Effector memory CD8-positive, alpha-beta T cell (primary cell): ENCODE measurements around the gene BDP1.
"Not testable (repeated sequence)": the region's sequence is repeated elsewhere in the genome, so short reads cannot be mapped to it uniquely, and the experiment has no call there.

ENCODE experiments used
- ATAC-seq: fragments of 150-1000 bp; cut with Tn5 transposase; replicated peaks from 2 replicates; pipeline ENCODE4 v1.10.0; 2021; ENCODE audit warnings: mild to moderate bottlenecking, moderate library complexity
- DNase-seq, 3 experiments: peaks; one replicate each; pipeline ENCODE4 v3.0.0; 2021
- H3K27ac Mint-ChIP-seq, 2 donors: one replicate each; pipeline ENCODE4 v1.8.0; 2022; ENCODE audit warnings: mild to moderate bottlenecking in 2 of 2, mixed read lengths in 2 of 2, moderate library complexity in 2 of 2
- H3K27me3 Mint-ChIP-seq, 2 donors: one replicate each; pipeline ENCODE4 v1.8.0; 2022; ENCODE audit warnings: mixed read lengths in 2 of 2
- H3K36me3 Mint-ChIP-seq: one replicate; pipeline ENCODE4 v1.8.0; 2022; ENCODE audit warnings: mild to moderate bottlenecking, moderate library complexity, mixed read lengths; ENCODE audit not compliant: insufficient read depth
- H3K4me1 Mint-ChIP-seq, 2 donors: one replicate each; pipeline ENCODE4 v1.8.0; 2022; ENCODE audit warnings: low read depth in 2 of 2, mixed read lengths in 2 of 2
- H3K4me3 Mint-ChIP-seq, 2 donors: one replicate each; pipeline ENCODE4 v1.8.0; 2022; ENCODE audit warnings: mild to moderate bottlenecking in 2 of 2, mixed read lengths in 2 of 2, moderate library complexity in 2 of 2
- H3K9me3 Mint-ChIP-seq, 2 donors: one replicate each; pipeline ENCODE4 v1.8.0; 2022; ENCODE audit warnings: mixed read lengths in 2 of 2

Gene BDP1

GRCh38 chr5:71483355-71483754, 27.9 kb downstream of the BDP1 start:
- H3K27me3 Mint-ChIP-seq = no peaks in the 10 kb centered on the region
- no peaks in the 10 kb centered on the region for H3K9me3 Mint-ChIP-seq
- peaks cover 78% of the 10 kb centered on the region for H3K36me3 Mint-ChIP-seq
- peaks cover 9 to 11% of the 10 kb centered on the region in 2 donors for H3K4me1 Mint-ChIP-seq
- no peak overlapping the region for H3K27ac Mint-ChIP-seq
- ATAC-seq = no peak
- DNase-seq = no peak
- no peak overlapping the region for H3K4me3 Mint-ChIP-seq

DNA sequence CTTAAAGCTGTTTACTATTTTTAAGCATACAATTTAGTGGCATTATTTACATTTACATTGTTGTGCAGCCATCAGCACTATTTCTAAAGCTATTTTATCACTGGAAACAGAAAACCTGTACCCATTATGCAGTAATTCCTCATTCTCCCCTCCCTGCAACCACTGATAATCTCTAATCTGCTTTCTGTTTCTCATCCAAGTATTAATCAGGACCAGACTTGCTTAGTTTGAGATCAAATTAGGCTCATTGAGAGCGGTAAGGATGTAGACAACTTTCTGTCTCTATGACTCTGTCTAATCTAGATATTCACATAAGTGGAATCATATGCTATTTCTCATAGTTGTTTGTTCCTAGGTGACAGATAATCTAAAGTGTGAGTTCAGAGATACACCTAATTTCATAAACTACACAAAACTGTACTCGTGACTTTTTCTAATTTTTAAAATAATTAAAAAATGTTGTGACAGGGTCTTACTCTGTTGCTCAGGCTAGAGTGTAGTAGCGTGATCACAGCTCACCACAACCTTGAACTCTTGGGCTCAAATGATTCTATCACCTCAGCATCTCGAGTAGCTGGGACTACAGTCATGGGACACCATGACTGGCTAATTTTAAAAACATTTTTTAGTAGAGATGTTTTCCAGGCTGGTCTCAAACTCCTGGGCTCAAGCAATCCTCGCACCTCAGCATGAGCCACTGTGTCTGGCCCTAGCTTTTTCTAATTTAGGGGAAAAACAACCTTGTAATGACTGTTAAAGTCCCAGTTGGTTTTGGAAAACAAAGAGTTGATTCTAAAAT, 37.6 kb downstream of the BDP1 start:
- Mint-ChIP-seq H3K36me3 (peaks cover 79% of the 10 kb centered on the region), H3K9me3 (no peaks in the 10 kb centered on the region), H3K4me1 (peaks cover 0 to 3% of the 10 kb centered on the region in 2 donors), H3K27ac (peak overlapping the region in 1 of 2 donors; percentile 68), H3K4me3 (no peak overlapping the region), H3K27me3 (no peaks in the 10 kb centered on the region)
- ATAC-seq (no peak), DNase-seq (no peak)

GRCh38 chr5:71494202-71494601, 38.8 kb downstream of the BDP1 start:
- H3K36me3 Mint-ChIP-seq = peaks cover 79% of the 10 kb centered on the region
- not testable (repeated sequence) for H3K4me1 Mint-ChIP-seq, H3K27me3 Mint-ChIP-seq, H3K27ac Mint-ChIP-seq, DNase-seq, ATAC-seq, H3K9me3 Mint-ChIP-seq, H3K4me3 Mint-ChIP-seq

GRCh38 chr5:71498756-71499155, 43.3 kb downstream of the BDP1 start:
- H3K36me3 Mint-ChIP-seq = peaks cover 98% of the 10 kb centered on the region
- not testable (repeated sequence) for H3K9me3 Mint-ChIP-seq

GRCh38 chr5:71503536-71503935, 48.1 kb downstream of the BDP1 start:
- ATAC-seq (no peak), DNase-seq (no peak)
- no peaks in the 10 kb centered on the region for H3K27me3 Mint-ChIP-seq
- H3K4me3 Mint-ChIP-seq = no peak overlapping the region
- no peaks in the 10 kb centered on the region for H3K4me1 Mint-ChIP-seq
- no peak overlapping the region for H3K27ac Mint-ChIP-seq
- H3K36me3 Mint-ChIP-seq = peaks cover 92% of the 10 kb centered on the region
- H3K9me3 Mint-ChIP-seq = no peaks in the 10 kb centered on the region

More at GRCh38 chr5:71498756-71499155, 43.3 kb downstream of the BDP1 start:
- not testable (repeated sequence) for H3K27me3 Mint-ChIP-seq, H3K4me3 Mint-ChIP-seq, DNase-seq, H3K4me1 Mint-ChIP-seq, H3K27ac Mint-ChIP-seq, ATAC-seq

DNA sequence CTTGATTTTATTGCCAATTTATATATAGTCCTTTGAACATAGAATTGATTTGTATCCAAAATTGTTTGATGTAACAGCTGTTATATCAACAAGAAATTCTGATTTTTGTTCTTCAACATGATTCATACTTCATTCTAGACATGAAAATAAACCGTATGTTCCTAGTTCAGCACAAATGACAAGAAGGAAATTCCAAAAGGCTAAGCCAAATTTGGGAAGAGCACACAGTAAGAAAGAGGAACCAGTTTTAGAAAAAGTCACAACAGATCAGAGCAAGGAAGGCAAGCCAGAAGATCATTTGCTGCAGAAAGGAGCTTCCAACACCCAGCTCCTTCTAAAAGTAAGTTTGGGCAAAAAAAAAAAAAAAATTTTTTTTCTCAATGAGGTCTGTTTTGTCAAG, 66.7 kb downstream of the BDP1 start:
- H3K36me3 Mint-ChIP-seq = peaks cover 80% of the 10 kb centered on the region
- no peak overlapping the region for H3K4me3 Mint-ChIP-seq
- DNase-seq (no peak), ATAC-seq (no peak)
- peak overlapping the region in 1 of 2 donors; percentile 1 for H3K27ac Mint-ChIP-seq
- H3K4me1 Mint-ChIP-seq = peaks cover 0 to 3% of the 10 kb centered on the region in 2 donors
- no peaks in the 10 kb centered on the region for H3K9me3 Mint-ChIP-seq
- H3K27me3 Mint-ChIP-seq = no peaks in the 10 kb centered on the region

- not testable (repeated sequence) for H3K9me3 Mint-ChIP-seq, H3K27me3 Mint-ChIP-seq, DNase-seq, ATAC-seq, H3K4me1 Mint-ChIP-seq, H3K4me3 Mint-ChIP-seq
- Mint-ChIP-seq H3K27ac (peak overlapping the region in 1 of 2 donors; percentile 35), H3K36me3 (peaks cover 54% of the 10 kb centered on the region)
Measured at GRCh38 chr5:71525611-71526010, 70.2 kb downstream of the BDP1 start.

DNA sequence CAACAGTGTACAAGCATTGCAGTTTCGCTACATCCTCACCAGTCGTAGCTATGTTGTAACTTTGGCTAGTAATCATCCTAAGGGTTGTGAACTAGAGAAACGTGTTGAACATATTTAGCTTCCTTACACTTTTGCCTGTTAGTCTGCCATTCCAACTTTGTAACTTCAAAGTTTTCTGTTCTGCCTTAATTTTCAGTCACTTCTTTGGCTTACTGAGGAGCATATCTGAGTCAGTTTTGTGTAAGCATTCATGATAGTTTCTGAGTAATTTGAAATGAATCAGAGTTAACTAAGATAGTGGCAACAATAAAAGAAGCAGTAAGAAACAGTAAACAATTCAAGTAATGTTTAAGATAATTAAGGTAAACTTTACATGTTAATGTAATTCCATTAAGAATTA, 72.8 kb downstream of the BDP1 start:
- Mint-ChIP-seq H3K27ac (no peak overlapping the region), H3K36me3 (peaks cover 35% of the 10 kb centered on the region), H3K9me3 (no peaks in the 10 kb centered on the region), H3K4me3 (no peak overlapping the region), H3K27me3 (no peaks in the 10 kb centered on the region), H3K4me1 (peaks cover 2 to 4% of the 10 kb centered on the region in 2 donors)
- ATAC-seq = no peak
- no peak for DNase-seq

DNA sequence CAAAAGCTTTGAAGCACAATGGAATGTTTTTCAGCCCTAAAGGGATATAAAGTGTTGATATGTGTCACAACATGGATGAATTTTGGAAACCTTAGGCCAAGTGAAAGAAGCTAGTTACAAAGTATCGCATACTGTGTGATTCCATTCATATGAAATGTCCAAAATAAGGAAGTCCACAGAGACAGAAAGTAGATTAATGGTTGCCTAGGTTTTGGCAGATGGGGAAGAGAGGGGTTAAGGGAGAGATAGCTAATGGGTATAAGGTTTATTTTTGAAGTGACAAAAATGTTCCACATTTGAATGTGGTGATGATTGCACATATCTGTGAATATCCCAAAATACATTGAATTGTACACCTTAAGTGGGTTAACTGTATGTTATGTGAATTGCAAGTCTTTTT, 74.2 kb downstream of the BDP1 start:
- H3K4me1 Mint-ChIP-seq = peaks cover 4 to 15% of the 10 kb centered on the region in 2 donors
- H3K27ac Mint-ChIP-seq = peak overlapping the region in 1 of 2 donors; percentile 1
- H3K27me3 Mint-ChIP-seq = no peaks in the 10 kb centered on the region
- DNase-seq (no peak), ATAC-seq (no peak)
- peaks cover 26% of the 10 kb centered on the region for H3K36me3 Mint-ChIP-seq
- H3K9me3 Mint-ChIP-seq = no peaks in the 10 kb centered on the region
- H3K4me3 Mint-ChIP-seq = no peak overlapping the region

GRCh38 chr5:71533142-71533541, 77.7 kb downstream of the BDP1 start:
- Mint-ChIP-seq H3K4me3 (no peak overlapping the region), H3K36me3 (peaks cover 32% of the 10 kb centered on the region), H3K27ac (peak overlapping the region; percentile 53 to 83), H3K9me3 (no peaks in the 10 kb centered on the region), H3K27me3 (no peaks in the 10 kb centered on the region), H3K4me1 (peaks cover 2 to 22% of the 10 kb centered on the region in 2 donors)
- ATAC-seq (no peak), DNase-seq (no peak)

GRCh38 chr5:71533615-71534014, 78.2 kb downstream of the BDP1 start:
- Mint-ChIP-seq H3K4me3 (no peak overlapping the region), H3K9me3 (no peaks in the 10 kb centered on the region), H3K27me3 (no peaks in the 10 kb centered on the region), H3K27ac (peak overlapping the region; percentile 53 to 83), H3K36me3 (peaks cover 36% of the 10 kb centered on the region), H3K4me1 (peaks cover 2 to 23% of the 10 kb centered on the region in 2 donors)
- ATAC-seq (peak; percentile 89), DNase-seq (peak; percentile 11 to 20 (median 14))

DNA sequence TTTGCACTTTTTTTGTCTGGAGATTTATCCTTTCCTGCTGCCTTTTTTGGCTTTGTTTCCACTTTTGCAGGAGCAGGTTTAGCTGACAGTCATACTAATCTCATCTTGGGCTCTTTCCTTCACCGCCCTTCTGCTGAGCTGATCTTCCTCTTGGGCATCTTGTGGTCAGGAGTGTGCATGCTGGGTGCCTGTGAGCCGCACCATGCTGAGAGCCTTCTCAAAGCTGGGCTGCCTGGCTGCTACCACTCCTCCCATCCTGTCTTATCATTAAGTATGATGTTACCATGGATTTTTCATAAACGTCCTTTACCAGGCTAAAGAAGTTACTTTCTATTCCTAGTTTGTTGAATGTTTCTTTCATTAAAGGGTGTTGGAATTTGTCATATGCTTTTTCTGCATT, 82.2 kb downstream of the BDP1 start:
- Mint-ChIP-seq H3K4me1 (peaks cover 2 to 23% of the 10 kb centered on the region in 2 donors), H3K27ac (no peak overlapping the region)
- no peak for DNase-seq

DNA sequence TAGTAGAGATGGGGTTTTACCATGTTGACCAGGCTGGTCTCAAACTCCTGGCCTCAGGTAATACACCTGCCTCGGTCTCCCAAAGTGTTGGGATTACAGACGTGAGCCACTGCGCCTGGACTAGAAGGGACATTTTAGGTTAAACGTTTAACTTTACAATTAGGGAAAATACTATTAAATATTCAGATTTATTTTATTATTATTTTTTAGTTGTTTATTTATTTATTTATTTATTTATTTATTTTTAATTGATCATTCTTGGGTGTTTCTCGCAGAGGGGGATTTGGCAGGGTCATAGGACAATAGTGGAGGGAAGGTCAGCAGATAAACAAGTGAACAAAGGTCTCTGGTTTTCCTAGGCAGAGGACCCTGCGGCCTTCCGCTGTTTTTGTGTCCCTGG, 95.4 kb downstream of the BDP1 start:
- ATAC-seq, H3K27ac Mint-ChIP-seq, H3K9me3 Mint-ChIP-seq, H3K4me3 Mint-ChIP-seq, H3K27me3 Mint-ChIP-seq, H3K4me1 Mint-ChIP-seq, DNase-seq: not testable (repeated sequence)
- peaks cover 62% of the 10 kb centered on the region for H3K36me3 Mint-ChIP-seq

More for the DNA sequence above, 82.2 kb downstream of the BDP1 start:
- no peak for ATAC-seq
- Mint-ChIP-seq H3K4me3 (no peak overlapping the region), H3K36me3 (peaks cover 58% of the 10 kb centered on the region), H3K9me3 (no peaks in the 10 kb centered on the region), H3K27me3 (no peaks in the 10 kb centered on the region)

DNA sequence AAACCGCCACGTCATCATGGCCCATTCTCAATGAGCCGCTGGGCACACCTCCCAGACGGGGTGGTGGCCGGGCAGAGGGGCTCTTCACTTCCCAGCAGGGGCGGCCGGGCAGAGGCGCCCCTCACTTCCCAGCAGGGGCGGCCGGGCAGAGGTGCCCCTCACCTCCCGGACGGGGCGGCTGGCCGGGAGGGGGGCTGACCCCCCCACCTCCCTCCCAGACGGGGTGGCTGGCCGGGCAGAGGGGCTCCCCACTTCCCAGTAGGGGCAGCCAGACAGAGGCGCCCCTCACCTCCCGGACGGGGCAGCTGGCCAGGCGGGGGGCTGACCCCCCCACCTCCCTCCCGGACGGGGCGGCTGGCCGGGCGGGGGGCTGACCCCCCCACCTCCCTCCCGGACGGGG, 96.1 kb downstream of the BDP1 start:
- DNase-seq, H3K4me1 Mint-ChIP-seq, H3K27me3 Mint-ChIP-seq, ATAC-seq, H3K4me3 Mint-ChIP-seq, H3K27ac Mint-ChIP-seq, H3K9me3 Mint-ChIP-seq: not testable (repeated sequence)
- peaks cover 58% of the 10 kb centered on the region for H3K36me3 Mint-ChIP-seq
